LNCaP clone FGC (cell line): Measurements from ENCODE around the gene TMCC3.

Source experiments
- DNase-seq: peaks from one replicate; pipeline ENCODE4 v3.0.0-alpha.2; 2011; ENCODE audit warnings: low read depth
- H3K4me3 ChIP-seq: 2 replicates; pipeline ENCODE4 v1.5.1; 2011; ENCODE audit warnings: mild to moderate bottlenecking, low read depth, low read length, control low read depth
- TF ChIP-seq, protein P1 (sequence below): IDR thresholded peaks from 2 replicates; pipeline ENCODE4 v1.5.1; 2012; ENCODE audit warnings: mild to moderate bottlenecking; ENCODE audit not compliant: control insufficient read depth, insufficient read depth; ENCODE audit errors: extremely low read depth

The TMCC3 gene

DNA sequence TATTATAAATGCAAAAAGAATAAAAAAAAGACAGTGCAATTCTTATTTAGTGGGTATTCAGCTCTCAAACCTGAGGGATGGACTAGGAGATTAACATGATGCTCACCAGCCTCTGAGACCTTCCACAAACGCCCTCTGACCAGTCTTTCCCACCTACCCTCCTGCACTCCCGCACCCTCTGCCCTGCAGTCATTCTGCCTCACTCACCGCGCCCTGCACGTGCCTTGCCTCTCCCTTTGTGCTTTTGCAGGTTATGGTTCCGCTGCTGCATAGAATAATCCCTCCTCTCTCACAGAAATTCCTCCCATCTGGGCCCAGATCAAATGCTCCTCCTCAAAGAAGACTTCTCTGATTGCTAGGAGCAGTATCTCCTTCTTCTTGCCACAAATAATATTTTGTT is 28.5 kb upstream of the TMCC3 start:
- TF ChIP-seq, protein P1, sequence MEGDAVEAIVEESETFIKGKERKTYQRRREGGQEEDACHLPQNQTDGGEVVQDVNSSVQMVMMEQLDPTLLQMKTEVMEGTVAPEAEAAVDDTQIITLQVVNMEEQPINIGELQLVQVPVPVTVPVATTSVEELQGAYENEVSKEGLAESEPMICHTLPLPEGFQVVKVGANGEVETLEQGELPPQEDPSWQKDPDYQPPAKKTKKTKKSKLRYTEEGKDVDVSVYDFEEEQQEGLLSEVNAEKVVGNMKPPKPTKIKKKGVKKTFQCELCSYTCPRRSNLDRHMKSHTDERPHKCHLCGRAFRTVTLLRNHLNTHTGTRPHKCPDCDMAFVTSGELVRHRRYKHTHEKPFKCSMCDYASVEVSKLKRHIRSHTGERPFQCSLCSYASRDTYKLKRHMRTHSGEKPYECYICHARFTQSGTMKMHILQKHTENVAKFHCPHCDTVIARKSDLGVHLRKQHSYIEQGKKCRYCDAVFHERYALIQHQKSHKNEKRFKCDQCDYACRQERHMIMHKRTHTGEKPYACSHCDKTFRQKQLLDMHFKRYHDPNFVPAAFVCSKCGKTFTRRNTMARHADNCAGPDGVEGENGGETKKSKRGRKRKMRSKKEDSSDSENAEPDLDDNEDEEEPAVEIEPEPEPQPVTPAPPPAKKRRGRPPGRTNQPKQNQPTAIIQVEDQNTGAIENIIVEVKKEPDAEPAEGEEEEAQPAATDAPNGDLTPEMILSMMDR: no peak
- DNase-seq: no peak
- H3K4me3 ChIP-seq: no peak overlapping the region

DNA sequence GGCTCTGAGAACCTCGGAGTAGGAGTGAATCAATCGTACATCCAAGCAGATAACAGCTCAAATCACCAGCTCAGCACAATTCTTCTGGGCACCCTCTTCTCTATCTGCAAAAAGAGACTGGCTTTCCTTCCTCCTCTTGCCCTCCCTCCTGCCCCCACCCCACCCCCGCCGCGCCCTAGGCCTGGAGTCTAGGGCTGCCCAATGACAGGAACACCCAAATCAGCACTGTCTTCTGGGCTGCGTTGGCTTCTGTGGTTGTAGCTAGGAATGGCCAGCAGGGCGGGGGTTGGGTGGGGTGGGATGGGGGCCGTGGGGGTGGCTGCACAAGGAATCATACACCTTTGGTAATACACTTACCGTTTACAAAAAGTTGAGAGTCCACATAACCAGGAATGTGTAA is 28.0 kb upstream of the TMCC3 start:
- DNase-seq: no peak
- no peak overlapping the region for H3K4me3 ChIP-seq
- TF ChIP-seq, protein P1: no peak

DNA sequence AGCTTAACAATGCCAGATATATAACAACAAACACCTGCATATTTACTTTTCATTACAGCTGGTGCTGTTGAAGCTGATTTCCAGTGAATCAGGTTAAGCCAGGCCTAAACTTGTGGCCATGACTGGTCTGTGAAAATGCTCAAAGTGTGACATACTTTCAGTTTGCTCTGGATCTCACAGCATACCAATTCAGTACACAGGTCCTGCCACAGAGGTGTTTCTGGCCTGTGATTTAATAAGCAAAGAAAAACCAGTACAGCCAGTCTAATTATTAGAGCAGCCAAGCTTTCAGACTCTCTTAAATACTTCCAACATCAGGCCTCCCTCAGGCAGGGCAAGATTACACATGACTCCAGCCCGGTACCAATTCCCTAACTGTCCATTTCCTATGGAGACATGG is 27.4 kb upstream of the TMCC3 start:
- TF ChIP-seq, protein P1: no peak
- H3K4me3 ChIP-seq: no peak overlapping the region
- DNase-seq: peak; percentile 92

DNA sequence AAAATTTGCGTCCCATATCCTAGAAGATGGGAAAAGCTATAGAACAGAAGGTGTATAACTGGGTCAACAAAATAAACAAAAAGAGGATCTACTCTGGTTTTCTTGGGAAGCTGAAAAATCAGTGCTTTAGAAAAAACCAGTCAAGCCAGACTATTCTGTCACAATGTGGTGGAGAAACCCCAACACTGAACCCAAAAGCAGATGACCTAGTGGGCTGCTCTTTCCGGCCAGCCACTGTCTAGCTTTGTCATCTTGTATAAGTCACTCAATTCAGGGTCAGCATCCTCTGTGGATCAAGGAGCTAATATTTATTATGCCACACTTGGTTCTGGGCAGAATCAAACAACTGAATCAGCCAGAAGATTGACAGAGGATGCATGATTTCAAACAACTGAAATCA is 26.6 kb upstream of the TMCC3 start:
- TF ChIP-seq, protein P1: no peak
- no peak for DNase-seq
- no peak overlapping the region for H3K4me3 ChIP-seq

DNA sequence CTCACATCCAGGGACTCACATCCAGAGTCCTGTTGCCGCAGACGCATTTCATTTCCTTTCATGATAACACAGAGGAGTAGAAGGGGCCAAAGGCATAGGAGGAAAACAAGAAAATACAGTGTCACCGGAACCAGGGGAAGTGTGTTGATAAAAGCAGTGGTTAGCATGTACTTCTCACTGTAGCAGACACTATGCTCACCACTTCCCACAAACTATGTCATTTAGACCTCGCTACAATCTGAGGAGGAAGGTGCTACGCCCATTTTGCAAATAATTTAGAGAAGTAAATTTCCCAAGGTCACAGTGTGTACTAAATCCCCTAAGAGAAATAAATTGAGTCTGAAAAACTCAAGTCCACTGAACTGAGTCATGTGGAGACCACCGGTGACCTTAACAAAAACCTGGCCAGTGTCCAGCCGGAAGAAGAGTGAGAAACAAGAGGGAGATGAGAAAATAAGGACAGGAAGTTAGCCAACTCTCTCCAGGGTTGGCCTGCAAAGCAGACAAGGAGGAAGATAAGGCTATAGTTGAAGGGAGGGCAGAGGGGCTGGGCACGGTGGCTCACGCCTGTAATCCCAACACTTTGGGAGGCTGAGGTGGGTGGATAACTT is 25.8 kb upstream of the TMCC3 start:
- no peak overlapping the region for H3K4me3 ChIP-seq
- TF ChIP-seq, protein P1: no peak
- DNase-seq: no peak

DNA sequence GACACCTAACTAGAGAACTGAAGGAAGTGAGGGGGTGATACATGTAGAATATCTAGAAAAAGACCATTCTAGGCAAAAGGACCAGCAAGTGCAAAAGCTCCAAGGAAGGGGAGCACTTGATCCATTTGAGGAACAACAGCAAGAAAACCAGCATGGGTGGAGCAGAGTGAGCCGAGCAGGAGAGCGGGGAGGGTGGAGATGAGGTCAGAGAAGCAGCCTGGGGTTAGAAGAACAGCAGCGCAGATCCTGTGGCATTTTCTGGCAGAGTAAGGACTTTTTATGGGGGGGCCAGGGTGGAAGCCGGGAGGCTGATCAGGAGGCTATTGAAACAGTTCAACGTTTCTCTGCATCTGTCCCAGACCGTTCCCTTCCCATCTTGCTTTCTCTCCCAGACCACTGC is 24.5 kb upstream of the TMCC3 start:
- no peak for DNase-seq
- TF ChIP-seq, protein P1: no peak

DNA sequence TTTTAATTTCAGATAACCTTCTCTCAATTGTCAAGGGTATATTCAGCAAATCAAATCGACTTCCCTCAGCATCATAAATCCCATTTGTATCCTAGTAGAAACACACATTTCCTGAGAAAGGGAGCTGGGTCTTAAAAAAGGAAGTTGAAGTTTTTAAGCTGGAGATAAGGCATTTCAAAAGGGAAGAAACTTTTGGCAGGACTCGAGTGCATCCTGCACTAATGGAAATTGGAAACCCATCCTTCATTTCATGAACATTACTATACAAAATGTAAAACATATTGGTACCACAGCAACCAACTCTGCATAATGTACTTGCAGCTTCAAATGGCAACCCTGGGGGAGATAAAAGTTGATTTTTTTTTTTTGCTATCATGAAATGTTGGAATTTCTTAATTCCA is 23.7 kb upstream of the TMCC3 start:
- TF ChIP-seq, protein P1: no peak
- no peak for DNase-seq

More for the DNA sequence above, 24.5 kb upstream of the TMCC3 start:
- H3K4me3 ChIP-seq: no peak overlapping the region

More for the DNA sequence above, 23.7 kb upstream of the TMCC3 start:
- H3K4me3 ChIP-seq: no peak overlapping the region
